ENCODE data around the gene IPO13. TPM values are rescaled to one million over a fixed set of nuclear protein-coding genes. Genes with fewer than 3 reads are reported as not detected.

Gene IPO13
- total RNA-seq, 1 experiment from 2014 or later = 19.8 TPM

GRCh38 chr1:43933386-43934100 lies 13.2 kb upstream of the IPO13 start, which contains the start of gene ARTN:
ARTN (plus strand) TSS chr1:43933801; CDS start chr1:43935657, 1,856 bp downstream.
- no peaks in the 10 kb centered on the region for H3K9me2 ChIP-seq (replicated peaks; ENCODE audit: insufficient read depth, low read length)
- no peaks in the 10 kb centered on the region for H4K20me1 ChIP-seq (ENCODE audit: insufficient read depth, low read depth, low read length)
- no peaks in the 10 kb centered on the region for H3K27me3 ChIP-seq (ENCODE audit: low read length)
- no peak for DNase-seq
- H3K27ac ChIP-seq (ENCODE audit: low read length) = peak within 1 kb of the TSS; percentile 16; the same call in 1 of the 2 replicates
- H3K9me3 ChIP-seq (ENCODE audit: low read length) = no peaks in the 10 kb centered on the region
- no peak within 1 kb of the TSS for H3K4me3 ChIP-seq (ENCODE audit: low read length)
- H3K4me2 ChIP-seq (ENCODE audit: low read depth, low read length, poor library complexity, severe bottlenecking) = peak within 1 kb of the TSS; percentile 28
- H3K36me3 ChIP-seq (ENCODE audit: insufficient read depth, low read length) = no peaks in the 10 kb centered on the region
- peaks cover 29% of the 10 kb centered on the region for H3K4me1 ChIP-seq (ENCODE audit: low read length)
- H3K9ac ChIP-seq (ENCODE audit: low read length) = peak within 1 kb of the TSS; percentile 50
- H3K79me2 ChIP-seq (ENCODE audit: low read length) = no peaks in the 10 kb centered on the region
- H2AFZ ChIP-seq (ENCODE audit: low read length) = 0 out of 2 replicates have a peak within 1 kb of the TSS, but pooled peaks have one; percentile 58

GRCh38 chr1:43934101-43934985 lies 12.4 kb upstream of the IPO13 start:
- H3K4me2 ChIP-seq (ENCODE audit: low read depth, low read length, poor library complexity, severe bottlenecking) = peak overlapping the region; percentile 28
- H3K36me3 ChIP-seq (ENCODE audit: insufficient read depth, low read length) = no peaks in the 10 kb centered on the region
- no peaks in the 10 kb centered on the region for H3K27me3 ChIP-seq (ENCODE audit: low read length)
- peak overlapping the region; percentile 16; the same call in 1 of the 2 replicates for H3K27ac ChIP-seq (ENCODE audit: low read length)
- 0 out of 2 replicates have a peak overlapping the region, but pooled peaks have one; percentile 58 for H2AFZ ChIP-seq (ENCODE audit: low read length)
- no peaks in the 10 kb centered on the region for H3K79me2 ChIP-seq (ENCODE audit: low read length)
- H3K9ac ChIP-seq (ENCODE audit: low read length) = peak overlapping the region; percentile 50
- H3K4me3 ChIP-seq (ENCODE audit: low read length) = no peak overlapping the region
- no peaks in the 10 kb centered on the region for H3K9me2 ChIP-seq (replicated peaks; ENCODE audit: insufficient read depth, low read length)
- peaks cover 29% of the 10 kb centered on the region for H3K4me1 ChIP-seq (ENCODE audit: low read length)
- no peaks in the 10 kb centered on the region for H4K20me1 ChIP-seq (ENCODE audit: insufficient read depth, low read depth, low read length)
- no peaks in the 10 kb centered on the region for H3K9me3 ChIP-seq (ENCODE audit: low read length)
- peak; percentile 90 for DNase-seq

GRCh38 chr1:43934986-43935324 lies 11.8 kb upstream of the IPO13 start:
- Histone ChIP-seq H3K27ac (ENCODE audit: low read length) (no peak overlapping the region), H4K20me1 (ENCODE audit: insufficient read depth, low read depth, low read length) (no peaks in the 10 kb centered on the region), H3K9me2 (replicated peaks; ENCODE audit: insufficient read depth, low read length) (no peaks in the 10 kb centered on the region), H3K9me3 (ENCODE audit: low read length) (no peaks in the 10 kb centered on the region), H3K4me3 (ENCODE audit: low read length) (no peak overlapping the region), H3K9ac (ENCODE audit: low read length) (no peak overlapping the region), H3K4me1 (ENCODE audit: low read length) (peaks cover 29% of the 10 kb centered on the region), H3K27me3 (ENCODE audit: low read length) (no peaks in the 10 kb centered on the region), H3K36me3 (ENCODE audit: insufficient read depth, low read length) (no peaks in the 10 kb centered on the region), H3K4me2 (ENCODE audit: low read depth, low read length, poor library complexity, severe bottlenecking) (no peak overlapping the region), H3K79me2 (ENCODE audit: low read length) (no peaks in the 10 kb centered on the region), H2AFZ (ENCODE audit: low read length) (no peak overlapping the region)
- no peak for DNase-seq

GRCh38 chr1:43935711-43936427 lies 10.9 kb upstream of the IPO13 start:
- Histone ChIP-seq H2AFZ (ENCODE audit: low read length) (no peak overlapping the region), H3K79me2 (ENCODE audit: low read length) (no peaks in the 10 kb centered on the region), H3K4me3 (ENCODE audit: low read length) (no peak overlapping the region), H4K20me1 (ENCODE audit: insufficient read depth, low read depth, low read length) (no peaks in the 10 kb centered on the region), H3K4me2 (ENCODE audit: low read depth, low read length, poor library complexity, severe bottlenecking) (no peak overlapping the region), H3K9ac (ENCODE audit: low read length) (no peak overlapping the region), H3K27ac (ENCODE audit: low read length) (no peak overlapping the region), H3K36me3 (ENCODE audit: insufficient read depth, low read length) (no peaks in the 10 kb centered on the region), H3K4me1 (ENCODE audit: low read length) (peaks cover 29% of the 10 kb centered on the region), H3K9me2 (replicated peaks; ENCODE audit: insufficient read depth, low read length) (no peaks in the 10 kb centered on the region), H3K27me3 (ENCODE audit: low read length) (no peaks in the 10 kb centered on the region), H3K9me3 (ENCODE audit: low read length) (no peaks in the 10 kb centered on the region)
- no peak for DNase-seq

GRCh38 chr1:43936431-43937151 lies 10.2 kb upstream of the IPO13 start:
- Histone ChIP-seq H3K4me1 (ENCODE audit: low read length) (peaks cover 28% of the 10 kb centered on the region), H3K79me2 (ENCODE audit: low read length) (no peaks in the 10 kb centered on the region), H3K9me2 (replicated peaks; ENCODE audit: insufficient read depth, low read length) (no peaks in the 10 kb centered on the region), H3K9ac (ENCODE audit: low read length) (no peak overlapping the region), H4K20me1 (ENCODE audit: insufficient read depth, low read depth, low read length) (no peaks in the 10 kb centered on the region), H2AFZ (ENCODE audit: low read length) (no peak overlapping the region), H3K4me2 (ENCODE audit: low read depth, low read length, poor library complexity, severe bottlenecking) (no peak overlapping the region), H3K27me3 (ENCODE audit: low read length) (no peaks in the 10 kb centered on the region), H3K4me3 (ENCODE audit: low read length) (no peak overlapping the region), H3K9me3 (ENCODE audit: low read length) (no peaks in the 10 kb centered on the region), H3K27ac (ENCODE audit: low read length) (no peak overlapping the region), H3K36me3 (ENCODE audit: insufficient read depth, low read length) (no peaks in the 10 kb centered on the region)
- no peak for DNase-seq

- no peaks in the 10 kb centered on the region for H3K27me3 ChIP-seq (ENCODE audit: low read length)
- peaks cover 21% of the 10 kb centered on the region for H3K4me1 ChIP-seq (ENCODE audit: low read length)
- no peaks in the 10 kb centered on the region for H4K20me1 ChIP-seq (ENCODE audit: insufficient read depth, low read depth, low read length)
- H3K9ac ChIP-seq (ENCODE audit: low read length) = no peak overlapping the region
- H3K79me2 ChIP-seq (ENCODE audit: low read length) = no peaks in the 10 kb centered on the region
- no peaks in the 10 kb centered on the region for H3K36me3 ChIP-seq (ENCODE audit: insufficient read depth, low read length)
- H3K9me3 ChIP-seq (ENCODE audit: low read length) = no peaks in the 10 kb centered on the region
- no peaks in the 10 kb centered on the region for H3K9me2 ChIP-seq (replicated peaks; ENCODE audit: insufficient read depth, low read length)
- DNase-seq = no peak
- H3K4me3 ChIP-seq (ENCODE audit: low read length) = no peak overlapping the region
- no peak overlapping the region for H2AFZ ChIP-seq (ENCODE audit: low read length)
- H3K27ac ChIP-seq (ENCODE audit: low read length) = no peak overlapping the region
- H3K4me2 ChIP-seq (ENCODE audit: low read depth, low read length, poor library complexity, severe bottlenecking) = no peak overlapping the region
Measured at GRCh38 chr1:43937179-43937865, 9.4 kb upstream of the IPO13 start.

- Histone ChIP-seq H4K20me1 (ENCODE audit: insufficient read depth, low read depth, low read length) (no peaks in the 10 kb centered on the region), H3K36me3 (ENCODE audit: insufficient read depth, low read length) (no peaks in the 10 kb centered on the region), H3K9me2 (replicated peaks; ENCODE audit: insufficient read depth, low read length) (no peaks in the 10 kb centered on the region), H3K9me3 (ENCODE audit: low read length) (no peaks in the 10 kb centered on the region), H3K4me2 (ENCODE audit: low read depth, low read length, poor library complexity, severe bottlenecking) (no peak overlapping the region), H3K27ac (ENCODE audit: low read length) (no peak overlapping the region), H2AFZ (ENCODE audit: low read length) (no peak overlapping the region), H3K4me3 (ENCODE audit: low read length) (no peak overlapping the region), H3K9ac (ENCODE audit: low read length) (no peak overlapping the region), H3K27me3 (ENCODE audit: low read length) (no peaks in the 10 kb centered on the region), H3K4me1 (ENCODE audit: low read length) (peaks cover 19% of the 10 kb centered on the region), H3K79me2 (ENCODE audit: low read length) (no peaks in the 10 kb centered on the region)
- no peak for DNase-seq
Measured at GRCh38 chr1:43938383-43938782, 8.4 kb upstream of the IPO13 start.
